ENCODE measurements around the gene RASGRF2.

Gene RASGRF2

GRCh38 chr5:81177061-81177460 is 216.9 kb downstream of the RASGRF2 start:
- TF ChIP-seq, protein P1, sequence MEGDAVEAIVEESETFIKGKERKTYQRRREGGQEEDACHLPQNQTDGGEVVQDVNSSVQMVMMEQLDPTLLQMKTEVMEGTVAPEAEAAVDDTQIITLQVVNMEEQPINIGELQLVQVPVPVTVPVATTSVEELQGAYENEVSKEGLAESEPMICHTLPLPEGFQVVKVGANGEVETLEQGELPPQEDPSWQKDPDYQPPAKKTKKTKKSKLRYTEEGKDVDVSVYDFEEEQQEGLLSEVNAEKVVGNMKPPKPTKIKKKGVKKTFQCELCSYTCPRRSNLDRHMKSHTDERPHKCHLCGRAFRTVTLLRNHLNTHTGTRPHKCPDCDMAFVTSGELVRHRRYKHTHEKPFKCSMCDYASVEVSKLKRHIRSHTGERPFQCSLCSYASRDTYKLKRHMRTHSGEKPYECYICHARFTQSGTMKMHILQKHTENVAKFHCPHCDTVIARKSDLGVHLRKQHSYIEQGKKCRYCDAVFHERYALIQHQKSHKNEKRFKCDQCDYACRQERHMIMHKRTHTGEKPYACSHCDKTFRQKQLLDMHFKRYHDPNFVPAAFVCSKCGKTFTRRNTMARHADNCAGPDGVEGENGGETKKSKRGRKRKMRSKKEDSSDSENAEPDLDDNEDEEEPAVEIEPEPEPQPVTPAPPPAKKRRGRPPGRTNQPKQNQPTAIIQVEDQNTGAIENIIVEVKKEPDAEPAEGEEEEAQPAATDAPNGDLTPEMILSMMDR (conservative IDR thresholded peaks at IDR 0.05; ENCODE audit: low read depth, low read length), result no peak
- H3K4me3 ChIP-seq (ENCODE audit: low read length), result no peak overlapping the region

GRCh38 chr5:81179959-81180358 is 219.8 kb downstream of the RASGRF2 start:
- DNase-seq (ENCODE audit: low read depth), result no peak
- no peak overlapping the region for H3K4me3 ChIP-seq (ENCODE audit: low read length)
- TF ChIP-seq, protein P1 (conservative IDR thresholded peaks at IDR 0.05; ENCODE audit: low read depth, low read length), result no peak

More at GRCh38 chr5:81177061-81177460, 216.9 kb downstream of the RASGRF2 start:
- DNase-seq (ENCODE audit: low read depth), result no peak

- no peak for DNase-seq (ENCODE audit: low read depth)
- H3K4me3 ChIP-seq (ENCODE audit: low read length), result no peak overlapping the region
- TF ChIP-seq, protein P1 (conservative IDR thresholded peaks at IDR 0.05; ENCODE audit: low read depth, low read length), result no peak
Observed at GRCh38 chr5:81180780-81181460, 220.8 kb downstream of the RASGRF2 start.

DNA sequence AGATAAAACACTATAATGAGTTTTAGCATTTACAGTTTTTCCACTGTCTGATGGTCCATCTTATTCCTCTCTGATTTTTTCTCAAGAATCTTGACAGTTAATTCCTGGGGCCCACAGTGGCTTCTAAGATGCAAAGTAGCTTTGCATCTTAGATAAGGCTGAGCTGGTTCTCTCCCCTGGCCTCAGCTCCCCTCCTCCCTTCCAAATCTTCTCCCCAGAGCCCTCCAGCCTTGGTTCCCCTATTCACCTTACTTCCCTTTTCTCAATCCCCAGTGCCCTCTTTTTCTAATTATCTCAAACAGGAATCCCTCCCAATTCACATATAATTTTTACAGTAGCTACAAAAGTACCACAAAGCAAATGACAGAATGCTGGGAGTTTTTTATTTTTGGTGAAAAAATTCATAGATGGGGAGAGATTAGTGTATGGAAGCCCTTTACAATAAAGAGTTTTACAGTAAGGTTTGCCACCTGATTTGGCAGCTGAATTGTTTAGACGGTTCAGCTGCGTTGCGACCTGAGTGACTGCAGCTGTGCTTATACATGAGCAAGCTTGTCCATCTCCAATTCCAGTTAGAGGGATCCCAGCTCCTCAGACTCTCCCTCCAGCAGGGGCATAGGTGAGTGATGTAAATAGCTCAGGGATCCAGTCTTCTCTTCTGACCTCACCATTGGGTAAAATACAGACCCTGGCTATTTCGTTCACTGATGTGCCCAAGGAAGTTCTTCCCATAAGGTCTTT is 221.6 kb downstream of the RASGRF2 start:
- TF ChIP-seq, protein P1 (conservative IDR thresholded peaks at IDR 0.05; ENCODE audit: low read depth, low read length), result no peak
- no peak for DNase-seq (ENCODE audit: low read depth)
- H3K4me3 ChIP-seq (ENCODE audit: low read length), result no peak overlapping the region

DNA sequence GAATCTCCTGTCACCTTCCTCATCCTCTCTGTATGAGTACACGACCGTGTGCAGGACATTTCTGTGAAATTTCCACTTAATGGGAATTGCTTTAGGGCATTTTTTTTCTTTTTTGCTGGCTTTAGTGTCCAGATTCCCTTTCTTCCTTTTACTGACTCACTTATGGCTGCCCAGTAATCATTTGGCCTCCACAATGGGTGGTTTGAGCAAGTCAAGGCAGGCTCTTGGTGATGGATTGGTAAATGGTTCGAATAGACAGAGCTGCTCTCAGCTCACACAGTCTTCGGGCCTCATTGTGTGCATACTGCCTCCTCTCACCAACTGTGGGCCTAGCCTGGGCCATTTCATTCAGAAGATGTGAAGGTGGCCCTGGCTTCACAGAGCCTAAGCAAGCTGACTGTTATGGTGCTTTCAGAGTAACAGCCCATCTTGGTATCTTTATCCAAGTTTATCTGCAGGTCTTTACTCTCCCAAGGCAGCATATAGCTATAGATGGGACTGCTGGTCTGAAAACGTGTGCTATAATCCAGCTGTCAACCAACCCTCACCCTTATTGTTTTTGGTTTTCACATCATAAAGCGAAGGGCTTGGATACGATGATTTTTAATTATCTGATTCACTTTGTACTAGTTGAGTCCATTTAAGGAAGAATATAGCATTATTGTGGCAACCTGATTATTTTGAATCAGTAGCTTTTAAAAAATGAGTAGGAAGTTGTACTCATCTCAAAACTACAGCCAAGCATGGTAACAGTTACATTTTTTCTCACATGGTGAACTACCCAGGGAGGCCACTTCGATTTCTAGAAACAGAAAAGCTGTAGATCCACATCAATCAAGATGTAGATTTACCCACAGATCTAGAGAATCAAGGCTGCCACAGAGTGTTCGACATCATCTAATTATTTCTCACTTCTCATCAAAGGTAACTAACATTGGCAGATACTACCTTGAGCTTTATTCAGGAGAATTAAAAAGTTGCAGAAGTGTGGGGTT is 222.5 kb downstream of the RASGRF2 start:
- no peak overlapping the region for H3K4me3 ChIP-seq (ENCODE audit: low read length)
- no peak for DNase-seq (ENCODE audit: low read depth)
- TF ChIP-seq, protein P1 (conservative IDR thresholded peaks at IDR 0.05; ENCODE audit: low read depth, low read length), result no peak

DNA sequence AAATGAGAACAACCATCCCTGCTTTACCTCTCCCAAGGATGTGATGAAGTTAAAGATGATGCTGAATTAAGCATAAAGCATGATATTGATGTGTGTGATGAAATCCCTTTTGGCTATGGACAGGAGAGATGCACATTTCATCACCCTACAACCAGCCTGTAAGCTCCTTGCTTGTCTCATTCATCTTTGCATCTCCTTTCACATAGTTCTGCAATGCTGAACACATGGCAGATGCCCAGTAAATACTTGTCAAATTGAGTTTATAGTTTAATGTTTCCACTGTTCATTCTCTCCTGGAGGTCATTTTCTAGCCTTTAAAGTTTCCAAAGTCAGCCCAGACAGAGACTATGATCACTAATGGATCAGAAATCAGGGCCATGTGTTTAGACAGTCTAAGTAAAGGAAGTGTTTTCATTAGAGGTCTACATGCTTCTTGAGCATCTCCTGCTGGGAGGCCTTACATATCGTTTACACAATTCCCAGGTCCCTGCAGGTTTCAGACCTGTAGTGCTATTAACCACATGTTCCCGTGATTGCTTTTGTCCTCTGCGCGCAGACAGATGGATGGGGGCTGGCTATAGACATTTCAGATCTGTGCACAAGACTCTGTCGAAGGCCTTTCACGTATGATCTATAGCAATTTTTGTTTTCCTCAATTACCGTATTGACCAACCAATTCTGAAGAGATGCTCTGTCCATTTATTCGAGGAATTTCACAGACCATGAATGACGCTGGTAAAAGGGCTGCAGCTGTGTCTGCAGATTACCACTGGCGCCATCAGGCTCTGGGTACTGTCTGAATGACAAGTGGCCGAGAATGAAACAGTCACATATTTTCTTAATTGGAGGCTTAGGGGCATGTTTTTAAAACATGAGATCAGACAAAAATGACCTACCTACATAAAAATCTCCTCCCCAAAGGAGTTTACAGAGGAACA is 223.9 kb downstream of the RASGRF2 start:
- TF ChIP-seq, protein P1 (conservative IDR thresholded peaks at IDR 0.05; ENCODE audit: low read depth, low read length), result no peak
- no peak for DNase-seq (ENCODE audit: low read depth)
- no peak overlapping the region for H3K4me3 ChIP-seq (ENCODE audit: low read length)
